ENCODE measurements around the gene ADK. TPM values are rescaled to one million over a fixed set of nuclear protein-coding genes. Genes with fewer than 3 reads are reported as not detected.

ADK gene
- total and polyA plus RNA-seq, 2 experiments from 2014 or later, result 46.7 to 53.7 TPM

- no peaks in the 10 kb centered on the region for H4K20me1 ChIP-seq (ENCODE audit: insufficient read depth, poor library complexity, severe bottlenecking)
- no peaks in the 10 kb centered on the region for H3K27me3 ChIP-seq
- H3K4me2 ChIP-seq, result no peak overlapping the region
- no peak overlapping the region for H3K4me3 ChIP-seq
- H2AFZ ChIP-seq, result no peak overlapping the region
- TF ChIP-seq EZH2phosphoT487 (IDR thresholded peaks at IDR 0.05; ENCODE audit: low read depth, severe bottlenecking, unreplicated experiment) (no peak), CTCF (IDR thresholded peaks at IDR 0.05; ENCODE audit: poor library complexity) (no peak), EZH2 (IDR thresholded peaks at IDR 0.05; ENCODE audit: borderline replicate concordance) (no peak)
- no peaks in the 10 kb centered on the region for H3K79me2 ChIP-seq
- no peaks in the 10 kb centered on the region for H3K36me3 ChIP-seq (replicated peaks; ENCODE audit: insufficient read depth, low read depth)
- no peak for DNase-seq (ENCODE audit: low spot score)
- H3K9me2 ChIP-seq (replicated peaks; ENCODE audit: insufficient read depth), result no peaks in the 10 kb centered on the region
- WGBS (ENCODE audit: low lambda C conversion rate, missing lambda C conversion rate), result 71% methylated on average over 1 of the region's 1 CpG
- H3K27ac ChIP-seq, result no peak overlapping the region
- H3K9me3 ChIP-seq (ENCODE audit: low read depth), result no peaks in the 10 kb centered on the region
- H3K4me1 ChIP-seq (ENCODE audit: insufficient read depth), result no peaks in the 10 kb centered on the region
Measured at GRCh38 chr10:74507951-74508350, 356.9 kb downstream of the ADK start.

- Histone ChIP-seq H3K27me3 (no peaks in the 10 kb centered on the region), H3K4me1 (ENCODE audit: insufficient read depth) (no peaks in the 10 kb centered on the region), H3K4me2 (no peak overlapping the region), H3K9me3 (ENCODE audit: low read depth) (peaks cover 12% of the 10 kb centered on the region), H3K36me3 (replicated peaks; ENCODE audit: insufficient read depth, low read depth) (no peaks in the 10 kb centered on the region), H2AFZ (no peak overlapping the region), H3K27ac (no peak overlapping the region), H4K20me1 (ENCODE audit: insufficient read depth, poor library complexity, severe bottlenecking) (no peaks in the 10 kb centered on the region), H3K9me2 (replicated peaks; ENCODE audit: insufficient read depth) (no peaks in the 10 kb centered on the region), H3K4me3 (no peak overlapping the region), H3K79me2 (peaks cover 4% of the 10 kb centered on the region)
- TF ChIP-seq EZH2 (IDR thresholded peaks at IDR 0.05; ENCODE audit: borderline replicate concordance), result no peak
- no peak for TF ChIP-seq EZH2phosphoT487 (IDR thresholded peaks at IDR 0.05; ENCODE audit: low read depth, severe bottlenecking, unreplicated experiment)
- no peak for TF ChIP-seq CTCF (IDR thresholded peaks at IDR 0.05; ENCODE audit: poor library complexity)
- 97% methylated on average over 3 of the region's 3 CpGs for WGBS (ENCODE audit: low lambda C conversion rate, missing lambda C conversion rate)
- DNase-seq (ENCODE audit: low spot score), result no peak
Measured at GRCh38 chr10:74510594-74510993, 359.6 kb downstream of the ADK start.

- Histone ChIP-seq H2AFZ (no peak overlapping the region), H3K36me3 (replicated peaks; ENCODE audit: insufficient read depth, low read depth) (no peaks in the 10 kb centered on the region), H3K4me1 (ENCODE audit: insufficient read depth) (no peaks in the 10 kb centered on the region), H3K9me3 (ENCODE audit: low read depth) (peaks cover 12% of the 10 kb centered on the region), H3K9me2 (replicated peaks; ENCODE audit: insufficient read depth) (no peaks in the 10 kb centered on the region), H3K27ac (no peak overlapping the region), H4K20me1 (ENCODE audit: insufficient read depth, poor library complexity, severe bottlenecking) (no peaks in the 10 kb centered on the region), H3K4me2 (no peak overlapping the region), H3K79me2 (peaks cover 4% of the 10 kb centered on the region), H3K27me3 (no peaks in the 10 kb centered on the region), H3K4me3 (no peak overlapping the region)
- no peak for TF ChIP-seq EZH2 (IDR thresholded peaks at IDR 0.05; ENCODE audit: borderline replicate concordance)
- no peak for TF ChIP-seq EZH2phosphoT487 (IDR thresholded peaks at IDR 0.05; ENCODE audit: low read depth, severe bottlenecking, unreplicated experiment)
- TF ChIP-seq CTCF (IDR thresholded peaks at IDR 0.05; ENCODE audit: poor library complexity), result no peak
- DNase-seq (ENCODE audit: low spot score), result no peak
Measured at GRCh38 chr10:74511051-74511450, 360.0 kb downstream of the ADK start.

GRCh38 chr10:74514322-74514721 is 363.3 kb downstream of the ADK start:
- Histone ChIP-seq H3K4me1 (ENCODE audit: insufficient read depth) (no peaks in the 10 kb centered on the region), H2AFZ (no peak overlapping the region), H3K4me3 (no peak overlapping the region), H3K36me3 (replicated peaks; ENCODE audit: insufficient read depth, low read depth) (no peaks in the 10 kb centered on the region), H3K9me2 (replicated peaks; ENCODE audit: insufficient read depth) (no peaks in the 10 kb centered on the region), H3K27ac (no peak overlapping the region), H3K4me2 (no peak overlapping the region), H3K79me2 (peaks cover 4% of the 10 kb centered on the region), H3K27me3 (no peaks in the 10 kb centered on the region), H4K20me1 (ENCODE audit: insufficient read depth, poor library complexity, severe bottlenecking) (no peaks in the 10 kb centered on the region), H3K9me3 (ENCODE audit: low read depth) (peaks cover 12% of the 10 kb centered on the region)
- WGBS (ENCODE audit: low lambda C conversion rate, missing lambda C conversion rate), result 97% methylated on average over 1 of the region's 1 CpG
- no peak for TF ChIP-seq EZH2 (IDR thresholded peaks at IDR 0.05; ENCODE audit: borderline replicate concordance)
- DNase-seq (ENCODE audit: low spot score), result no peak
